Measurements from ENCODE around the gene SIRT6. TPM values are rescaled to one million over a fixed set of nuclear protein-coding genes. Genes with fewer than 3 reads are reported as not detected.
"Not testable (repeated sequence)": the region's sequence is repeated elsewhere in the genome, so short reads cannot be mapped to it uniquely, and the experiment has no call there.

The SIRT6 gene
- total RNA-seq, 1 donor from 2014 or later: 12.9 TPM

- no peak for TF ChIP-seq CTCF (IDR thresholded peaks at IDR 0.05; ENCODE audit: borderline replicate concordance)
- Histone ChIP-seq H3K9me3 (replicated peaks) (no peaks in the 10 kb centered on the region), H3K4me3 (no peak overlapping the region), H3K27me3 (ENCODE audit: low read depth) (peaks cover 82% of the 10 kb centered on the region), H3K36me3 (no peaks in the 10 kb centered on the region), H3K27ac (replicated peaks) (no peak overlapping the region), H3K4me1 (peaks cover 6% of the 10 kb centered on the region)
- DNase-seq: no peak
- intact Hi-C loops (cut with micrococcal nuclease): no loop called here
Observed at GRCh38 chr19:4227771-4228170, 45.4 kb upstream of the SIRT6 start.

- no peak for TF ChIP-seq CTCF (IDR thresholded peaks at IDR 0.05; ENCODE audit: borderline replicate concordance)
Observed at GRCh38 chr19:4225885-4226284, 43.5 kb upstream of the SIRT6 start.

GRCh38 chr19:4224470-4224869, 42.1 kb upstream of the SIRT6 start:
- no peak for TF ChIP-seq CTCF (IDR thresholded peaks at IDR 0.05; ENCODE audit: borderline replicate concordance)
- Histone ChIP-seq H3K4me3 (no peak overlapping the region), H3K9me3 (replicated peaks) (no peaks in the 10 kb centered on the region), H3K4me1 (peaks cover 5% of the 10 kb centered on the region), H3K27me3 (ENCODE audit: low read depth) (peaks cover 49% of the 10 kb centered on the region), H3K27ac (replicated peaks) (no peak overlapping the region), H3K36me3 (no peaks in the 10 kb centered on the region)
- no peak for DNase-seq
- intact Hi-C loops (cut with micrococcal nuclease): no loop called here

More at GRCh38 chr19:4225885-4226284, 43.5 kb upstream of the SIRT6 start:
- Histone ChIP-seq H3K27me3 (ENCODE audit: low read depth) (peaks cover 63% of the 10 kb centered on the region), H3K36me3 (no peaks in the 10 kb centered on the region), H3K4me1 (peaks cover 6% of the 10 kb centered on the region), H3K4me3 (no peak overlapping the region), H3K27ac (replicated peaks) (no peak overlapping the region), H3K9me3 (replicated peaks) (no peaks in the 10 kb centered on the region)
- intact Hi-C loops (cut with micrococcal nuclease): no loop called here
- DNase-seq: no peak

GRCh38 chr19:4220188-4220587, 37.8 kb upstream of the SIRT6 start:
- intact Hi-C loops (cut with micrococcal nuclease): no loop called here
- no peak for DNase-seq

GRCh38 chr19:4218523-4218922, 36.2 kb upstream of the SIRT6 start:
- H3K4me3 ChIP-seq; H3K27ac ChIP-seq (replicated peaks); DNase-seq; intact Hi-C loops (cut with micrococcal nuclease); H3K9me3 ChIP-seq (replicated peaks); H3K36me3 ChIP-seq; H3K4me1 ChIP-seq: not testable (repeated sequence)
- peaks cover 11% of the 10 kb centered on the region for H3K27me3 ChIP-seq (ENCODE audit: low read depth)

More at GRCh38 chr19:4220188-4220587, 37.8 kb upstream of the SIRT6 start:
- no peaks in the 10 kb centered on the region for H3K9me3 ChIP-seq (replicated peaks)
- peaks cover 10% of the 10 kb centered on the region for H3K27me3 ChIP-seq (ENCODE audit: low read depth)
- no peak overlapping the region for H3K27ac ChIP-seq (replicated peaks)
- TF ChIP-seq CTCF (IDR thresholded peaks at IDR 0.05; ENCODE audit: borderline replicate concordance): no peak
- no peaks in the 10 kb centered on the region for H3K4me1 ChIP-seq
- H3K4me3 ChIP-seq: no peak overlapping the region
- H3K36me3 ChIP-seq: no peaks in the 10 kb centered on the region

GRCh38 chr19:4217429-4218264, 35.3 kb upstream of the SIRT6 start:
- intact Hi-C loops (cut with micrococcal nuclease): no loop called here
- Histone ChIP-seq H3K4me3 (no peak overlapping the region), H3K27me3 (ENCODE audit: low read depth) (peaks cover 12% of the 10 kb centered on the region), H3K27ac (replicated peaks) (no peak overlapping the region), H3K4me1 (no peaks in the 10 kb centered on the region), H3K36me3 (no peaks in the 10 kb centered on the region), H3K9me3 (replicated peaks) (no peaks in the 10 kb centered on the region)
- TF ChIP-seq CTCF (IDR thresholded peaks at IDR 0.05; ENCODE audit: borderline replicate concordance): no peak
- no peak for DNase-seq

Data from left ventricle myocardium inferior (tissue), 1 donor.